DND-41 (cell line): ENCODE results near the gene CDY1B.
"Not testable (repeated sequence)": the region's sequence is repeated elsewhere in the genome, so short reads cannot be mapped to it uniquely, and the experiment has no call there.

Experiments used
- ATAC-seq: fragments of 200-7000 bp; cut with Tn5 transposase; 3 replicates; pipeline ENCODE4 v1.9.1; 2021; ENCODE audit warnings: low read depth; ENCODE audit not compliant: insufficient read depth
- DNase-seq: peaks from one replicate; pipeline ENCODE4 v3.0.0-alpha.2; 2020
- H2AFZ ChIP-seq: 2 replicates; pipeline ENCODE4 v1.6.0; 2012; ENCODE audit warnings: low read depth, low read length
- H3K27ac ChIP-seq: 2 replicates; pipeline ENCODE4 v1.5.1; 2012; ENCODE audit warnings: low read length, inconsistent platforms
- H3K27me3 ChIP-seq: fragments of 200-600 bp; sonication (generic); 2 replicates; pipeline ENCODE4 v1.6.0; 2012; ENCODE audit warnings: low read length, mild to moderate bottlenecking, inconsistent platforms; ENCODE audit not compliant: insufficient read depth, poor library complexity
- H3K36me3 ChIP-seq: 2 replicates; pipeline ENCODE4 v1.5.1; 2012; ENCODE audit warnings: low read length, inconsistent platforms; ENCODE audit not compliant: insufficient read depth
- H3K4me1 ChIP-seq: 2 replicates; pipeline ENCODE4 v1.5.1; 2012; ENCODE audit warnings: mild to moderate bottlenecking, low read length; ENCODE audit not compliant: insufficient read depth
- H3K4me2 ChIP-seq: 2 replicates; pipeline ENCODE4 v1.6.0; 2012; ENCODE audit warnings: mild to moderate bottlenecking, moderate library complexity, low read length, inconsistent platforms; ENCODE audit not compliant: insufficient read depth
- H3K4me3 ChIP-seq, 2 experiments: fragments of 200-600 bp in 1 of 2; shearing (Covaris generic) in 1 of 2; 2 replicates each; pipeline ENCODE4 v1.5.1; 2012 to 2016; ENCODE audit warnings: inconsistent platforms in 2 of 2, low read length in 2 of 2, mild to moderate bottlenecking in 2 of 2, low read depth in 1 of 2, moderate library complexity in 1 of 2
- H3K79me2 ChIP-seq: 2 replicates; pipeline ENCODE4 v1.6.0; 2012; ENCODE audit warnings: low read length, inconsistent platforms; ENCODE audit not compliant: insufficient read depth
- H3K9ac ChIP-seq: 2 replicates; pipeline ENCODE4 v1.6.0; 2012; ENCODE audit warnings: low read depth, mild to moderate bottlenecking, inconsistent platforms, low read length, moderate library complexity
- H3K9me3 ChIP-seq: 2 replicates; pipeline ENCODE4 v1.5.1; 2012; ENCODE audit warnings: low read length, moderate library complexity, mild to moderate bottlenecking, inconsistent platforms; ENCODE audit not compliant: insufficient read depth, severe bottlenecking
- H4K20me1 ChIP-seq: 2 replicates; pipeline ENCODE4 v1.6.0; 2012; ENCODE audit warnings: low read length; ENCODE audit not compliant: insufficient read depth

The CDY1B gene

GRCh38 chrY:24047919-24048318, at the start of gene CDY1B:
Gene CDY1B (minus strand): TSS chrY:24048019. CDS start chrY:24047688, 331 bp downstream.
- not testable (repeated sequence) for H3K36me3 ChIP-seq, H3K4me2 ChIP-seq, H2AFZ ChIP-seq, DNase-seq, H3K4me3 ChIP-seq, H4K20me1 ChIP-seq, H3K9ac ChIP-seq, H3K9me3 ChIP-seq, H3K27ac ChIP-seq, H3K27me3 ChIP-seq, H3K4me1 ChIP-seq, ATAC-seq, H3K79me2 ChIP-seq

- H3K9ac ChIP-seq, H3K4me2 ChIP-seq, H2AFZ ChIP-seq, H3K4me1 ChIP-seq, H3K36me3 ChIP-seq, H3K4me3 ChIP-seq, DNase-seq, H4K20me1 ChIP-seq, H3K79me2 ChIP-seq, H3K9me3 ChIP-seq, ATAC-seq, H3K27me3 ChIP-seq, H3K27ac ChIP-seq: not testable (repeated sequence)
Observed at GRCh38 chrY:24049525-24049924, 1.7 kb upstream of the CDY1B start.

- not testable (repeated sequence) for H3K4me3 ChIP-seq, H3K4me1 ChIP-seq, DNase-seq, H3K36me3 ChIP-seq, H3K79me2 ChIP-seq, H3K9me3 ChIP-seq, H3K27ac ChIP-seq, H3K27me3 ChIP-seq, H4K20me1 ChIP-seq, H3K4me2 ChIP-seq, ATAC-seq, H3K9ac ChIP-seq, H2AFZ ChIP-seq
Observed at GRCh38 chrY:24043209-24043608, 4.6 kb downstream of the CDY1B start.

GRCh38 chrY:24039008-24039718, 8.7 kb downstream of the CDY1B start:
- ATAC-seq, H3K27ac ChIP-seq, H3K4me2 ChIP-seq, H3K4me3 ChIP-seq, H3K36me3 ChIP-seq, DNase-seq, H3K79me2 ChIP-seq, H3K4me1 ChIP-seq, H2AFZ ChIP-seq, H4K20me1 ChIP-seq, H3K9me3 ChIP-seq, H3K27me3 ChIP-seq, H3K9ac ChIP-seq: not testable (repeated sequence)

GRCh38 chrY:24026212-24027103, 21.4 kb downstream of the CDY1B start:
- H3K79me2 ChIP-seq, H3K36me3 ChIP-seq, H3K4me1 ChIP-seq, H2AFZ ChIP-seq, H3K9ac ChIP-seq, H3K9me3 ChIP-seq, H3K27me3 ChIP-seq, H3K4me3 ChIP-seq, H3K27ac ChIP-seq, ATAC-seq, H3K4me2 ChIP-seq, H4K20me1 ChIP-seq, DNase-seq: not testable (repeated sequence)
